Measurements from ENCODE around the gene USB1.
A peak's percentile ranks its signal among the peaks of the same experiment; 100 is the strongest.
"Not testable (repeated sequence)": the region's sequence is repeated elsewhere in the genome, so short reads cannot be mapped to it uniquely, and the experiment has no call there.

Gene USB1

DNA sequence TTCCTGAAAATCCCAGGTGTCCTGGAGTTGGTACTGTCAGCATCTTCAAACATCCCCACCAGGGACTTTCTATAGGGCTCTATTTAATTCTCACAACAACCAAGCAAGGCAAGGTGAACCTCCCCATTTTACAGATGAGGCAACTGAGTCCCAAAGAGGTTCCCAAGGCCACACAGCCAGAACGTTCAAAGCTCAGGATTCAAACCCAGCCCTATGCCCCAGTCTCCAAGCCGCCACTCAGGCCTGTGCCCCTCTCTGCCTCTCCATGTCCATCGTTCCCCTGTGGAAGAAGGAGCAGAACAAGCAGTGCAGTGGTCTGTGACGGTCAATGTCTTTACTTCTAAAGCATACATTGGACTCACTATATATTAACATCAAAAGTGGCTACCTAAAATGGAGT, 6.8 kb upstream of the USB1 start:
- DNase-seq (ENCODE audit: low read depth in 2 of 3, low spot score in 2 of 3): no peak

DNA sequence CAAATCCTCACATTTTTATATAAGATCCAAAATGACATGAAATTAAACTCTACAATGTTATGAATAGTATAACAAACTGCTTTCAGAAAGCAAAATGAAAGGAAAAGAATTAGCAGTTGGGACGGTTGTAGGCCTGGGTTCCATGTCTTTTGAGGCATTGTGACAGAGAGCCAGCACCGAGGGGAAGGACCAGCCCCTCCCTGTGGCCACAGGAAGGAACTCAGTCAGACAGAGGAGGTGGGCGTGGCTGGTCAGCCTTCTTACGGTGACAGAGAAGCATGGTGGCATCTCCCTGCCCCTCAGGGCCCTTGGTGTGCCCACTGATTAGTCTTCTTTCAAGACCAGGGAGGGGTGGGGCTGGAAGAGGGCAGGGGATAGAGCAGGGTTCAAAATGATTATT, 6.4 kb upstream of the USB1 start:
- DNase-seq (ENCODE audit: low read depth in 2 of 3, low spot score in 2 of 3): no peak

DNA sequence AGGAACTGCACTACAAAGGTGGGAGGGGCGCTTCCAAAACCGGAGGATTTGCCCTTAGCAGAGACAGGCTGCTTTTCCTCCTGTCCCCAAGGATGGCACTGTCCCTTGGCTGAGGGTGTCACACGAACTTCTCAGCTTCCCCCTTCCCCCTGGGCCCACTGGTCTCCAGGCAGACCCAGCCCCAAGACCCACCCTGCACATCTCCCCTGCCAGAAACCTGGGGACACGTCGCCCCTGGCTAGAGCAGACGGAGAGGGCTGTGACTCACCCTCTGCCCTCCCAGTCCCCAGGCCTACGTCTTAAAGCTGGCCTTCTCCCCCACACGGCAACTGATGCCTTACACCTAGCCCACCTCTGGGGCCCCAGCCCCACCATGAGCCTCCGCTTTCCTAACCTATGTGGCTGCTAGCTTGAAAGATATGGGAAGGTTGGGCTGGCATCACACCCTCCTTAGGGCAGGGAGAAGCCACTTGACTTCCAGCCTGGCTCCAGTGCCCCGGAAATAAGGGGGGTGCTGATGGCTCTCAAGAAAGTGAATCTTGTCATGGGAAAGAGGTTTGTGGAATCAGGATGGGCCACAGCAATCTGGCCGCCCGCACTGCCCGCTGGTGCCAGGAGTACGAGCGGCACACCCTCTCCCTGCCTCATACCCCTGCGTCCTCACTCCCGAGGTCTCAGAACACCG, 5.3 kb upstream of the USB1 start:
- DNase-seq (ENCODE audit: low read depth in 2 of 3, low spot score in 2 of 3): no peak

DNA sequence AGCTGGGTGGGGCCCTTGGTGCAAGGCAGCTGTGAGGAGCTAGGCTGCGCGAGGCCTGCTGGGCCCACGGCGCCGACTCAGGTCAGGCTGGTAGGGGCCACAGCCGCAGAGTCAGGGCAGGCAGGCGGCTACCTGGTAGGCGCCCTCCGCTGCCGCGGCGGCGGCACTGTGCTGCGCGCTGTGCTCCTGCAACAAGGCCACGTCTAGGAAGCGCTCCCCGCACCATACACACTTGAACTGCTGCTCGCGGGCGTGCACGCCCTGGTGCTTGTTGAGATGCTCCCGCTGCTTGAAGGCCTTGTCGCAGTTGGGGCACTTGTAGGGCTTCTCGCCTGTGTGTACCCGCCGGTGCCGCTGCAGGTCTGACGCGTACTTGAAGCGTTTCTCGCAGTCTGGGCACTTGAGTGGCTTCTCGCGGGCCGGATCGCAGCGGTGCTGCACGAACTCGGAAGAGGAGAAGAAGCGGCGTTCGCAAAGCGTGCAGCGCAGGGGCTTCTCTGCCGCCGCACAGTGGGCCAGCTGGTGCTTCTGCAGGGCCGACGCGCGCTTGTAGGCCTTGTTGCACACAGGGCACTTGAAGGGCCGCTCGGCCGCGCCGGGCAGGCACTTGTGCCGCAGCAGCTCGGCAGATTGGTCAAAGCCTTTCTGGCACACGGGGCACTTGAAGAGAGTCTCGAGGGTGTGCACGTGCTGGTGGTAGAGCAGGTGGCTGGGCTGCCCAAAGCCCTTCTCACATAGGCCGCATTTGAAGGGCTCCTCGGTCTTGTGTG, 4.6 kb upstream of the USB1 start:
- no peak for DNase-seq (ENCODE audit: low read depth in 2 of 3, low spot score in 2 of 3)

DNA sequence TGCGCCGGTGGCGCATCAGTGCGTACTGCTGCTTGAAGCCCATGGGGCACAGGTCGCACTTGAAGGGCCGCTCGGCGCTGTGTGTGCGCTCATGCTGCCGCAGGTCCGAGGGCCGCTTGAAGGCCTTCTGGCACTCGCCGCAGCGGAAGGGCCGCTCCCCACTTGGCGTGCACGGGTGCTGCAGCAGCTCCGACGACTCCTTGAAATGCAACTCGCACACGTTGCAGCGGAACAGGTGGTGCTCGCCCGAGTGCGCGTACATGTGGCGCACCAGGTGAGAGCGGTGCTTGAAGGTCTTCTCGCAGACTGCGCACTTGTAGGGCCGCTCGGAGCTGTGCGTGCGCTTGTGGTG, 4.1 kb upstream of the USB1 start:
- DNase-seq (ENCODE audit: low read depth in 2 of 3, low spot score in 2 of 3): no peak

DNA sequence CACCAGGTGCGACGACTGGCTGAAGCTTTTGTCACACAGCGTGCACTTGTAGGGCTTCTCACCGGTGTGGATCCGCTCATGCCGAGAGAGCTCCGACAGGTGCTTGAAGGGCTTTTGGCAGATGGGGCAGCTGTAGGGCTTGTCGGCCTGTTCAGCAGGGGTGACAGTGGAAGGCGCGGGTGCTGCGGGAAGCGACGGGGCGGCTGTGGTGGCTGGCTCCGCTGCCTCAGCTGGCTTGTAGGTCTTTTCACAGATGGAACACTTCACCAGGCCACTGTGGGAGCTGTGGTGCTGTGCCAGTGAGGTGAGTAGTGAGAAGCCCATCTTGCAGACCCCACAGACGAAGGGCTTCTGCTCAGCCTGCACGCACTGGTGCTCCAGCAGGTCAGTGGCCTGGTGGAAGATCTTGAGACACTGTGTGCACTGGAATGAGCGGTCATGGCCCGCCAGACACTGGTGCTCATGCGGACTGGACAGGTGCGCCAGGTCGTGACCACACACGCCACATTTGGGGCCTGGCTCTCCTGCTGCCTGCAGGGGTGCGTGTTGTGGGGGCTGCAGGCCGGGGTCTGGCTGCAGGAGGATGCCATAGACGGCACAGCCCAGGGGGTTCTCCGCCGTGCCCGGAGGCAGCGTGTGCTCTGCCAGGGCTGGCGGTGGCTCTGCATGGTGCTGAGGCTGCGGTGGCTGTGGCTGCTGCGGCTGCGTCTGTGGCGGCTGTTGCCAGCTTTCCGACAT, 3.5 kb upstream of the USB1 start:
- no peak for DNase-seq (ENCODE audit: low read depth in 2 of 3, low spot score in 2 of 3)

DNA sequence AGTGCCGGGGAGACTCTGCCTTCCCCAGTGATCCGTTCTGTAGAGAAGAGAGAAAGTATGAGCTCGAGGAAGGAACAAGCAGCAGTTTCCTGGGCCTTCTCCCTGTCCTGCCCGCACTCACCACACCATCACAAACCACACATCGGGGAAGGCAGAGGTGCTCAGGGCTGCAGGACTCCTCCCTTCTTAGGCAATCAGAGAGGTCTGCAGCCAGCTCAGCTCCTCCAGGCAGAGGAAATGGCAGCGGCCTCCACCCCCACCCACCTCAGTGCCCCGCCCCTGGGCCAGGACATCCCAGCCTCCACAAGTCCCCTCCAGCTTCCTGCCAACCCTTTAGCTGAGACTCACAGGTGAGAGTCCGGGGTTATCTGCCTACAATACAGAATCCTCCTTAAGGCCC, 2.7 kb upstream of the USB1 start:
- DNase-seq (ENCODE audit: low read depth in 2 of 3, low spot score in 2 of 3): peak in 2 of 3 experiments; percentile 14 to 37

DNA sequence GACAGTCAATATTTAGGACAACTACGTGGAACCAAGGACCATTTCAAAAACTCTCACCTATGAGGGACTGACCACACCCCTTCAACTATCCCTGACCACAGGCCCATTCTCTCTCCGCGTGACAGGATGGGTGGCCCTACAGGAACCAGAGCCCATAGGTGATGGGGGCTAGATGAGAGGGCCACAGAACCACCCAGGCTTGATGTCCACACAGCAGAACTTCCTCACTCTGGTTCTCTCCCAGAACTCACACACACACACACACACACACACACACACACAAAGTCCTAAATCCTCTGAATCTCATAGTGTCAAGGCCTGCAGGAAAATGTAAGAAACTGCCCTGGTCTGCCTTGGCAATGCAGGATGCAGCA, 2.2 kb upstream of the USB1 start:
- no peak for DNase-seq (ENCODE audit: low read depth in 2 of 3, low spot score in 2 of 3)

DNA sequence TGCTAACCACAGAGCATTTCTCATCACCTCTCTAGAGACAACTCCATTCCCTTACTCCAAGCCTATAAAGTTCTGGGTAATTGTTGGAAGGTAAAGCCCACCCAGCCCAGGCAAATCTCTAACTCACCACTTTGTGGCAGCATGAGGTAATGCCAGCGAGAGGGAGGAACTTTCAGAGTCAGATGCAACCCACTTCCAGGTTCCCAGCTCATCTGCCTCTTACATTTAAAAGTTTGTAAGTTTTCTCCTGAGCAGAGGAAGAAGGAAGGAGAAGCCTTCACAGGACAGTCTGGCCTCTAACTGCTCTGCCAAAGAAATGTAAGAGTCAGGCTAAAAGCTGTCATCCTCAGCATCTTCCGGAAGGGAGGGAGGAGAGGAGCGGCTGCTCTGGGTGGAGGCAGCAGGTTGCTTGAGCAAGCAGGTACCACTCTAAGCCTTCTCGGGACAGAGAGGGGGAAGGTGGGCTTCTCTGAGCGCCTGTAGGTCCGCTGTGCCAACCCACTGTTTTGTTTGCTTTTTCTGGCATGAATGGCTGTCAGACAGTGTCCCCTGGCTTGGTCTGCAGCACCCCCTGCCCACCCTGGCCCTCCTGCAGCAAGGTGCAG, 1.7 kb upstream of the USB1 start:
- DNase-seq (ENCODE audit: low read depth in 2 of 3, low spot score in 2 of 3): no peak

DNA sequence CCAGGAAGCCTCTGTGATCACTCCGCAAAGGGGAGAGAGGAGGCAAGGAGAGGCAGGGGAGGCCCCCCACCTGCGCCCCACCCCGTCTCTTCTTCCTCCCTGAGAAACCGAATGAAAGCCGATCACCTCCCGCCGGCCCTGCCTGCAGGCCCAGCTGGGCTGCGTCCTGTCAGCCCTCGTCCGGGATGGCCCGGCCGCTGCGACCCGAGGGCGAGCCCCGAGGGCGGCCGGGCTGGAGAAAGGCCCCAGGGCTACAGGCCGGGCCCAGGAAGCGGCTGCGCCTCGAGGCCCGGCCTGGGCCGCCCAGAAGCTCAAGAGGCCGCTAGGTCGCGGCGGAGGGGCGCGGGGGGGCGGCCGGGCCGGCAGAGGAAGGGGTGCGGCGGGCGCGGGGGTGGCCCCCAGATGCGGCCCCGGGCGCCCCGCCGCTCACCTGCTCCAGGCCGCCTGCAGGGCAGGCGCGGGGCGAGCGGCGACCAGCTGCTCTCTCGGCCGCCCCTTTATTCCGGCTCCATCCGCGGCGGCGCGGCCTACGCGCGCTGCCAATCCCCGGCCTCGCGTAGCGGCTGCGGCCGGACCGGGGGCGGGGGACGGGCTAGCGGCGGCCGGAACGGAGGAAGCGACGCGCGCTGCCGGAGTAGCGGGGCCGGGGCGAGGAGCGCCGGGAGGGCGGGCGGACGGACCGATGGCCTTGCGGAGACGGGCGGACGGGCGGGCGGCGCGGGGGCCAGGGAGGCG, 1.1 kb upstream of the USB1 start, which contains the start of gene ZNF319:
ZNF319 (minus strand) TSS at position 702 of the 735 bp plus-strand sequence. CDS start 2,407 bp downstream, outside the sequence.
- DNase-seq (ENCODE audit: low read depth in 2 of 3, low spot score in 2 of 3): peak in 1 of 3 experiments; percentile 14

DNA sequence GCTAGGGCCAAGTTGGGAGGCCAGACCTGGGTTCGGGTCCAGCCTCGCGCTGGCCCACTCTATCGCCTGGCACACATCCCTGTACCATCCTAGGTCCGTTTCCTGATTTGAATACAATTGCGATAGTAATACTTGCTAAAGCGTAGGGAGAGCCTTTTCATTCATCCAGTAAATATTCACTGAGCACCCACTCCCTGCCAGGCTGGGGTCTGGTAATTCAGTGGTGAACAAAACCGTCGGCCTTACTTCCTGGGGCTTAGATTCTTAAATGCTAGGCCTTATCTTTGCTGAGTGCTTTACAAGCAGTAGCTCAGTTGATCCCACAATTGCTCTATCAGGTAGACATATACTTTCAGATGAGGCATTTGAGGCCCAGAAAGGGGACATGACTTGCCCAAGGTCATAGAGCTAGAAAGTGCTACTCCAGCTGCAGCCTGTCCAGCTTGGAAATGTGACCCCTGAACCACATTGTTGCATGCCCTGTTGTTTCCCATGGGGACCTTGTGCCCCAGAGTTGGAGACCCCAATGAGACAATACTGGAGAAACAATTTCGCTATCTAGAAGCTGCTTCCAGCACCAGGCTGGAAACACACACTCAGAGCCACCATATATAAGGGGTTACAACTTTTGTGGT, 691 bp downstream of the USB1 start:
- no peak for DNase-seq (ENCODE audit: low read depth in 2 of 3, low spot score in 2 of 3)

DNA sequence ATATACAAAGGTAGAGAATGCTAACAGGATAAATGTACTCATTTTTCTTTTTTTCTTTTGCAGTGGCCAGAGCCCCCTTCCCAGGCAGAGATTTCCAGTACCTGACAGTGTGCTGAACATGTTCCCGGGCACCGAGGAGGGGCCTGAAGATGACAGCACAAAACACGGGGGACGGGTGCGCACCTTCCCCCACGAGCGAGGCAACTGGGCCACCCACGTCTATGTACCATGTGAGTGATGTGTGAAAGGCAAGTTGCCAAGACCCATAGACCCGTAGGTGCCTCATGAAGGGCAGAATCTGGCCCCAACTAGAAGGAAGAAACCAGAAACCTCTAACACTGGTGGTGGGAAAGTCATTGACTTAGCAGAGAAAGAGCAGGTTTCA, 1.2 kb downstream of the USB1 start:
- no peak for DNase-seq (ENCODE audit: low read depth in 2 of 3, low spot score in 2 of 3)

DNA sequence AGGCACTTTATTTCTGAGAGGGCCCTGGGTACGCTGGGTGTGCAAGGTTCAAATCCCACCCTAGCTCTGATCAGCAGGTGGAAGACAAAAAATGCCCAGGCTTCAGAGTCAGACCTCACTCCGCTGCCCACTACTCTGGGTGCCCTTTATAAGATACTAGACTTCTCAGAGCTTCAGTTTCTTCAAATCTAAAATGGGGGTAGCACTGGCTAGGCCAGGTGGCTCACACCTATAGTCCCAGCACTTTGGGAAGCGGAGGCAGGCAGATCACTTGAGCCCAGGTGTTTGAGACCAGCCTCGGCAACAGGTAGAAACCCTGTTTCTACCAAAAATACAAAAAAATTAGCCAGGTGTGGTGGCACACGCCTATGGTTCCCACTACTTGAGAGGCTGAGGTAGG, 1.7 kb downstream of the USB1 start:
- no peak for DNase-seq (ENCODE audit: low read depth in 2 of 3, low spot score in 2 of 3)

DNA sequence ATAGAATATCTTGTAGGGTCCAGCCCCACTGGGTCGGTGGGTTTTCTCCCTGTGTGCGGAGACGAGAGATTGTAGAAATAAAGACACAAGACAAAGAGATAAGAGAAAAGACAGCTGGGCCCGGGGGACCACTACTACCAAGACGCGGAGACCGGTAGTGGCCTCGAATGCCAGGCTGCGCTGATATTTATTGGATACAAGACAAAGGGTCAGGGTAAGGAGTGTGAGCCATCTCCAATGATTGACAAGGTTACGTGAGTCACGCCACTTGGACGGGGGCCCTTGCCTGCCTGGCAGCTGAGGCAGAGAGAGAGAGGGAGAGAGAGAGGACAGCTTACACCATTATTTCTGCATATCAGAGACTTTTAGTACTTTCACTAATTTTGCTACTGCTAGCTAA, 3.5 kb downstream of the USB1 start:
- DNase-seq (ENCODE audit: low read depth in 2 of 3, low spot score in 2 of 3): not testable (repeated sequence)

DNA sequence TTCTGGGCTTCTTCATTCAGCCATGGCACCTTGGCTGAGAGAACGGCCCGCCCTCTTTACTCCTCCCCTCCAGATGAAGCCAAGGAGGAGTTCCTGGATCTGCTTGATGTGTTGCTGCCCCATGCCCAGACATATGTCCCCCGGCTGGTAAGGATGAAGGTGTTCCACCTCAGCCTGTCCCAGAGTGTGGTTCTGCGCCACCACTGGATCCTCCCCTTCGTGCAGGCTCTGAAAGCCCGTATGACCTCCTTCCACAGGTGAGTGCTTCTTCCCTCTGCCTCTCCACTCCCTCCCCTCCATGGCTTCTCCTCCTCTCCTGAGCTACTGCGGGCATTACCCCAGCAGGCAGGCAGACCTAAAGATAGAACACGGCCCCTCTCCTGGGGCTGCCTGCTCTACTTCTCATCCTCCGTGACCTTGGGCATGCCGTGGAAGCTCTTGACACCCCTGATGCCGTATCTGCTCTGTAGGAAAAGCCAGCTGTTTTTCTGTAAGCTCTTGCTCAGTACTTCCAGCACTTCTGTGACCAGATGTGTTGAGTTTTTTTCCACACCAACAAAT, 8.7 kb downstream of the USB1 start:
- DNase-seq (ENCODE audit: low read depth in 2 of 3, low spot score in 2 of 3): no peak

DNA sequence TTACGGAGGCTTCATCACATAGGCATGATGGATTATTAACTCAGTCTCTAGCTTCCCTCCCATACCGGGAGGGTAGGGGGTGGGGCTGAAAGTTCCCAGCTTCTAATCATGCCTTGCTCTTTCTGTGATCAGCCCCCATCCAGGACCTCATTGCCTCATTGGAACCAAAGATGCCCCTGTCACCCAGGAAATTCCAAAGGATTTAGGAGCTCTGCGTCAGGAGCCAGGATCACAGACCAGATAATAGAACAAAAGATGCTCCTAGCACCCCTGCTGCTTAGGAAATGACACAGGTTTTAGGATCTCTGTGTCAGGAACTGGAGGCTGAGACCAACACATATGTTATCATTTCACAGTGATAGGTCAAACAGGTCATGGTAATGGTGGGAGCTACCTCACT, 9.7 kb downstream of the USB1 start:
- no peak for DNase-seq (ENCODE audit: low read depth in 2 of 3, low spot score in 2 of 3)

DNA sequence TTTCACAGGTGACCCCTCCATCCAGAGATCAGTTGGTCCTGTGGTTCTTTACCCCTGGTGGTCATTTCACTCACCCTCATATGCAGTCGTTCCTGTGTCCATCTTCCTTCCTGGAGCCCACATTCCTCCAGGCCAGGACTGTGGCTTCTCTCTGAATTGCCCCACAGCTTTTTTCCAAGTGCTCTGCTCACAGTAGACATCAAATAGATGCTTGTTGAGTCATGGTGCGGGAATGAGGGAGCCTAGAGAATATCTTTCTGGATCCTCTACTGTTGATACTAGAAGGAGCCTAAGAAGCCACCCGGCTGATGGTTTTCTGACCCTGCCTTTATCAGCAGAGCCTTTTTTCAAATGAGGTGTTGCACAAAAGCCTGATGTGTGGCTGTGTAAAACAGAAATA, 10.4 kb downstream of the USB1 start:
- DNase-seq (ENCODE audit: low read depth in 2 of 3, low spot score in 2 of 3): no peak

DNA sequence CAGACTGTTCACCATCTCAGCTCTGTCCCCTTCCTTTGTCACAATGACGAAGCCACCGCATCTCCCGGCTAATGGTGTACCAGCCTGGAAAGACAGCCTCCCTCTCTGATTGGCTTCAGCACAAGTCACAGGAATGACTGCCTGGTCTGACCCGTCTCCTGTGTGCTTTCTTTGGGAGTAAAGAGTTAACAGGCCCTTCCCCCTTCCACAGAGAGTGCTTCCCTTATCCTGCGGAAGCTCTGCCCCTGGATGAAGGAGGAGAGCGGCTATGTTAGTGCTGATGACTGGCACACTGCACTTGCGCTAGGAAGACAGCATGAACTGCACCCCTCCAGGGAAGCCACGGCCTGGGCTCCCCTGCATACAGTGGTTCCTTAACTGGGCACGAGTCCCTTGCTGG, 11.3 kb downstream of the USB1 start:
- no peak for DNase-seq (ENCODE audit: low read depth in 2 of 3, low spot score in 2 of 3)

DNA sequence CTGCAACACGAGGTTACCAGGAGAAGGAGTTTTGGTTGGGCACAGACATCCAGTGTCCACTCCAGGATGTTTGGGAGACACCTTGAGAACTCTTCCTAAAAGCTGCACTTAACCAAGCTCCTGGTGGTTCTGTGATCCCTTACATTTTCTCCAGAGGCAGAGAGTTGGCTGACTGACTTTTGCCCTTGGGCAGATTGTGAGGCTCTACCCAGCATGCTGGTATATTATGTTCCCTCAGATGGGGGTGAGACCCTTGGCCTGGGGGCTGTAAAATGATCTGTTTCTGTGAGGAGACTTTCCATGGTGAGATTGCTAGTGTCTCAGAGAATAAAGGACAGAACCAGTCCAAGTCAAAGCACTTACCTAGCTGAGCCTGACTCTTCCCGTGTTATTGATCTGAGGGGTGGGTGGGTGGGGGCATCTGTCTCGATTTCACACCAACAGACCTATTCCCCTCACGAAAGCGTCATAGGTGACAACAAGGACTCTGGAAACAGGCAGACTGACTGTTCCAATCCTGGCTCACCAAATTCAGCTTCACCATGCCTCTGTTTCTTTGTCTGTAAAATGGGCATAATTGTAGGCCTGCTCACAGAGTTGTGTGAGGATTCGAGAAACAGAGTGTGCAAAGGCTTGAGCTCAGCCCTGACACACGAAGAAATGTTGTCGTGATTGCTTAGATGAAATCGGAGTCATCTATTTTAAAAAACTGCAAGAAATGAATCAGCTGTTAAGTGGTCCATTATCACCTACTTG, 12.2 kb downstream of the USB1 start:
- no peak for DNase-seq (ENCODE audit: low read depth in 2 of 3, low spot score in 2 of 3)

All from activated CD8-positive, alpha-beta memory T cell treated with anti-CD3 and anti-CD28 coated beads for 48 hours (primary cell).